GM21447 (cell line): ENCODE data around the gene MRAP.

Experiments
- ATAC-seq: cut with Tn5 transposase; IDR thresholded peaks from one replicate; pipeline ENCODE4 v1.9.1; 2021; ENCODE audit not compliant: unreplicated experiment

MRAP gene

GRCh38 chr21:32347977-32348376 lies 49.3 kb downstream of the MRAP start:
- ATAC-seq, result no peak

- ATAC-seq, result no peak
Measured at GRCh38 chr21:32348604-32349332, 50.1 kb downstream of the MRAP start.

- ATAC-seq, result no peak
Measured at GRCh38 chr21:32349333-32349944, 50.8 kb downstream of the MRAP start.

- ATAC-seq, result no peak
Measured at GRCh38 chr21:32350211-32350980, 51.7 kb downstream of the MRAP start.

GRCh38 chr21:32350981-32351380 lies 52.3 kb downstream of the MRAP start:
- no peak for ATAC-seq

GRCh38 chr21:32351428-32351827 lies 52.8 kb downstream of the MRAP start:
- no peak for ATAC-seq

- no peak for ATAC-seq
Measured at GRCh38 chr21:32352526-32352925, 53.9 kb downstream of the MRAP start.

GRCh38 chr21:32353002-32353711 lies 54.5 kb downstream of the MRAP start:
- ATAC-seq, result no peak

GRCh38 chr21:32356874-32357395 lies 58.3 kb downstream of the MRAP start:
- ATAC-seq, result no peak

- ATAC-seq, result no peak
Measured at GRCh38 chr21:32359719-32360260, 61.1 kb downstream of the MRAP start.

GRCh38 chr21:32360401-32360975 lies 61.8 kb downstream of the MRAP start:
- ATAC-seq, result no peak
